HuH-7.5 (cell line): ENCODE data around the gene ATAD3B.
"Not testable (repeated sequence)": the region's sequence is repeated elsewhere in the genome, so short reads cannot be mapped to it uniquely, and the experiment has no call there.

ENCODE experiments used
- DNase-seq: peaks from one replicate; pipeline ENCODE4 v3.0.0; 2011; ENCODE audit warnings: low spot score

The ATAD3B gene

GRCh38 chr1:1513675-1514074, 42.1 kb downstream of the ATAD3B start:
- DNase-seq: not testable (repeated sequence)

- DNase-seq: not testable (repeated sequence)
Observed at GRCh38 chr1:1514376-1514775, 42.8 kb downstream of the ATAD3B start.

DNA sequence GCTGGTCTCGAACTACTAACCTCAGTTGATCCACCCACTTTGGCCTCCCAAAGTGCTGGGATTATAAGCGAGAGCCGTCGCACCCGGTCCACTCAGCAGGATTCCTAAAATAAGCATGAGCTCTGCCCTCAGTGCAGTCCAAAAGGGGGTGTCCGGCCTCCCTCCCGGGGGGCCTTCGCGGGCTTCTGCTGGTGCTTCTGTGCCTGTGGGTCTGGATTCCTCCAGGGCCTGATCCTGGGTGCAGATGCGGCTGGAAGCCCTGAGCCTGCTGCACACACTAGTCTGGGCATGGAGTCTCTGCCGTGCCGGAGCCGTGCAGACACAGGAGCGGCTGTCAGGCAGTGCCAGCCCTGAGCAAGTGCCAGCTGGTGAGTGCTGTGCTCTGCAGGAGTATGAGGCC, 45.4 kb downstream of the ATAD3B start:
- DNase-seq: not testable (repeated sequence)

DNA sequence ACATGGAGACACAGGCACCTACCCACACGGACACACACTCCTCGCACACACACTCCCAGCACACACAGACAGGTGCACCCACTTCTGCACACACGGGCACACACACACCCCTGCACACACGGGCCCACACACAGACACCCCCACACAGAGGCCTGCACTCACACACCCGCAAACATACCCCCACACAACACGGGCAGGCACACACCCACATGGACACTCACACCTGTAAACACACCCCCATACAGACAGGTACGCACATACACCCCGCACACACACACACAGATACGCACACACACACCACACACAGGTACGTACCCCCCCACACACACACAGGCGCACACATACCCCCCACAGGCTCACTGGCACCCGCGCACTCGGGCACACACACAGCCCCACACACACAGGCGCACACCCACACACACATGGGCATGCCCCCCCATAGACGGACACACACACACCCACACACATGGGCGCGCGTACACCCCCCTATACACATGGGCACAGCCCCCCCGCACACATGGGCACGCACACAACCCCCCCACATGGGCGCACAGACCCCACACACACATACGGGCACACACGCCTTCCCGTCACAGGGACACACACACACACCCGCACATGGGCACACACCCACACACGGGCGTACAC, 46.5 kb downstream of the ATAD3B start:
- DNase-seq: no peak

GRCh38 chr1:1518621-1519007, 47.0 kb downstream of the ATAD3B start:
- not testable (repeated sequence) for DNase-seq

GRCh38 chr1:1519805-1520505, 48.4 kb downstream of the ATAD3B start:
- not testable (repeated sequence) for DNase-seq

DNA sequence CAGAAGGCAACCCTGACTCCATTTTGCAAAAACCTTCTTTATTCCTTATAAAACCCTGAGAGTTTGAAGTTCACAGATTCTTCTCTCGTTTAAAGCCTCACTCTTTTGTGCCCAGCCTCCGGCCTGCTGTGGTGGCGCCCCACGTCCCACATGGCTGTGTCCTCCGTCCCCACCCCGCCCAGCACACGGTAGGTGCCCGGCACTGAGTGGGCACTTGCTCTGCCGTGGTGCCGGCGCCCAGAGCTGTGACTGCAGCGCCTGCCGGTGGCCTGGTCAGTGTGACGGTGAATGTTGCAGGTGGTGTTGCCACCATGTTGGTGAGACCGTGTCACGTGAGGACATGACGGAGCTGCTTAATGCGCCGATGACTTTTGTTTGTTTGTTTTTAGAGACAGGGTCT, 49.8 kb downstream of the ATAD3B start:
- no peak for DNase-seq

DNA sequence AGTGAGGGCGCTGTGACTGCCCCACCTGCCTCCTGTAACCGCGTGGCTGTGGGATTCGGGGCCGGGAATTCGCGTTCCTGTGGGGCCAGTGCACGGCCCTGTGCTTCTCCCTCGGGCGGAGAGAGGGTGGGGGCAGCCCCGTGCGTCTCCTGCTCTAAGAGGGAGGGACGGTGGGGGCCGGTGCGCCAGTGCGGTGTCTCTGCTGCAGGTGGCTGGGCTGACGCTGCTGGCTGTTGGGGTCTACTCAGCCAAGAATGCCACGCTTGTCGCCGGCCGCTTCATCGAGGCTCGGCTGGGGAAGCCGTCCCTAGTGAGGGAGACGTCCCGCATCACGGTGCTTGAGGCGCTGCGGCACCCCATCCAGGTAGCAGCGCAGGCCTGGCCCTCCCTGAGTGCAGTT, 51.0 kb downstream of the ATAD3B start:
- not testable (repeated sequence) for DNase-seq

GRCh38 chr1:1523226-1523625, 51.7 kb downstream of the ATAD3B start:
- not testable (repeated sequence) for DNase-seq

- not testable (repeated sequence) for DNase-seq
Observed at GRCh38 chr1:1523651-1524050, 52.1 kb downstream of the ATAD3B start.

DNA sequence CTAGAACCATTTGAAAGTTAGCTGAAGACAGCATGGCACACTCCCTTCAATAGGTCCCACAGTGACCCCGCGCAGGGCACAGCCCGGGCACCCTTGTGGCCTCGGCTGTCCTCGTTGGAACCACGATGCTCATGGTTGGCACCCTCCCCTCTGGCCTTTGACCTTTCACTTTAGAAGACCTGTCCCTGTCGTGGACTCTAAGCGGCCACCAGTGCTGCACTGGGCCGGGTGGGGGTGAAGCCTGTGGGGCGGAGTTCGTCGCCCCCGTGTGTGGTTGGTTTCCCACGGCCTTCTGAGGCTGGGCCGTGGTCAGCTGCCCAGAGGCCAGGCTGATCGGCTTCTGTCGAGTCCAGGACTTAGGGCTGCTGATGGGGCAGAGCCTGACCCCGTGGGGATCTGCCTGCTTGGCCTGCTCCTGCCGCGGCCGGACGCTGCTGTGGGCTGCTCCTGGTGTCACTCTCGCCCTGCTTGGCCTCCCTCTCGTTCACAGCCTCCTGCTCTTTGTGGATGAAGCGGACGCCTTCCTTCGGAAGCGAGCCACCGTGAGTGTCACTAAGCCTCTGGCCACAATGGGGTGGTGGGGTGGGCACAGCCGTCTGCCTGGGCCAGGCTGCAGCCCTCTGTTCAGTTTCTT, 53.3 kb downstream of the ATAD3B start:
- not testable (repeated sequence) for DNase-seq

DNA sequence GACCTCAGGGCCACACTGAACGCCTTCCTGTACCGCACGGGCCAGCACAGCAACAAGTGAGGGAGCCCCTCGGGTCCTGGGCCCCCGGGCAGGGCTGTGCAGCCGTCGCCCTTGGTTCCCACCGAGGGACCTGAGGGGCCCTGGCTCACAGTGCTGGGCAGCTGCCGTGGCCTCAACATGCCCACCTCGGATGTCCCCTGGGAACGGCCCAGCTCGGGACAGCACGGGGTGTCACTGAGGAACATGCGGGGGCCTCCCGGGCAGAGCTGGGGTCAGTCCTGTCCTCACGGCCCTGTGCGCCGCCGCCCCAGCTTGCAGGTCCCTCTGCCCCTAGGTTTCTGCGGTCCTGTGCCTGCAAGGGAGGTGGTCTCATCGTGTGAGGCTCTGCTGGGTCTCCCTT, 54.9 kb downstream of the ATAD3B start:
- DNase-seq: not testable (repeated sequence)

DNA sequence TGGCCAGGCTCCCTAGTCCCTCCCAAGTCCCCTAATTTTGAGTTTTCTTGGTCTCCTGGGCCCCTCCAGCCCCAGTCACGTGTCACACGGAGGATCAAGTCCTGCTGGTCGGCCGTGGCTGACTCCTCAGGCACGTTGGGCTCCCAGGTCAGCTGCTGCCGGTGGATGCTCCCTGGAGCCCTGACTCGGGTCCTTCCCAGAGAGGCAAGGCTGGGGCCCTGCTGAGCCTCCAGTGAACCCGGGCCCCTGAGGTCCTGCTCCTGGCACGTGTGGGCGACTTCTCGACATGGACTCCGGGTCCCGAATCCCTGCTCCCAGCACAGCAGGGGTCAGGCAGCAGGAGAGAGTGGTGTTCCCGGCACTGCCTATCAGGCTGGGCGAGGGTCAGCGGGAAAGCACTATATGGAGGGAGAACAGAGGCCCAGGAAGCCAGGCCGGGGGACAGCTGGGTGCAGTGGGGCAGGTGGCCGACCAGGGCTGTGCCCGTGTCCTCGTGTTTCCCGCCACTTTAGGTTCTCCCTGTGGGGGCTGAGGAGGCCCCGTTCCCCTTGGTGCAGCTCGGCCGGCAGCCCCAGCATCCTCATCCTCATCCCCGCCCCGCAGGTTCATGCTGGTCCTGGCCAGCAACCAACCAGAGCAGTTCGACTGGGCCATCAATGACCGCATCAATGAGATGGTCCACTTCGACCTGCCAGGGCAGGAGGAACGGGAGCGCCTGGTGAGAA, 55.7 kb downstream of the ATAD3B start:
- no peak for DNase-seq

- DNase-seq: no peak
Observed at GRCh38 chr1:1528301-1529267, 57.0 kb downstream of the ATAD3B start.

DNA sequence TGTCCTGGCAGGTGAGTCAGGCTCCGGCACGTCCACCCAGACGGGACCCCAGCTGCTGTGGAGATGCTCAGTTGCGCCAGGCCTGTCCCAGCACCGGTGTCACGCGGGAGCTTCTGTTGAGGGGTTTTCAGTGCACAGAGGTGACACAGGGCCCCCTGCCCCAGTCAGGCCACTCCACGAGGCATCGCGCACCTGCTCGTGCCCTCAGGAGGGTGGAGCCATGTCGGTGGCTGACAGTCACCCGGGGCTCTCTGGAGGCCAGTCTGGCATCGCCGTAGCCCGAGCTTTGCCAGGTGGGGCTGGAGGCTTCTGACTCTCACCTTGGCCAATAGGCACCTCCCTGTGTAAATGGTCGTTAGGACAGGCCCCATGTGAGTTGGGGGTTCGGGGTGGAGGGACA, 57.8 kb downstream of the ATAD3B start:
- no peak for DNase-seq

DNA sequence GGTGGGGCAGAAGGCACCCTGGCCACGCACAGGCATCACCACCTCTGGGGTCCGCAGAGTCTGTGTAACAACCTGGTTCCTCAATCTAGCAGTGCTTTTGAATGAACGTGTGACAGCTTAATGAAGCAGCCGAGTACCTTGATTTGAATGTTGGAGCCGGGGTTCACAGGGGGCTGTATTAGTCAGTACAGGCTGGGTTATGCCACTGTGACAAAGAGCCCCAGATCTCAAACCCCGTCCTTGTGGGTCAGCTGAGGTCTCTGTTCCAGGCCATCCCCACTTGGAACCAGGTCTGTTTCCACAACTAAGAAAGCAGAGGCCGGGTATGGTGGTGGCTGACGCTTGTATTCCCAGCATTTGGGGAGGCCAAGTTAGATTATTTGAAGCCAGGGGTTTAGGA, 58.4 kb downstream of the ATAD3B start:
- no peak for DNase-seq

GRCh38 chr1:1531947-1532346, 60.4 kb downstream of the ATAD3B start:
- DNase-seq: no peak

GRCh38 chr1:1533176-1533893, 61.8 kb downstream of the ATAD3B start:
- not testable (repeated sequence) for DNase-seq

DNA sequence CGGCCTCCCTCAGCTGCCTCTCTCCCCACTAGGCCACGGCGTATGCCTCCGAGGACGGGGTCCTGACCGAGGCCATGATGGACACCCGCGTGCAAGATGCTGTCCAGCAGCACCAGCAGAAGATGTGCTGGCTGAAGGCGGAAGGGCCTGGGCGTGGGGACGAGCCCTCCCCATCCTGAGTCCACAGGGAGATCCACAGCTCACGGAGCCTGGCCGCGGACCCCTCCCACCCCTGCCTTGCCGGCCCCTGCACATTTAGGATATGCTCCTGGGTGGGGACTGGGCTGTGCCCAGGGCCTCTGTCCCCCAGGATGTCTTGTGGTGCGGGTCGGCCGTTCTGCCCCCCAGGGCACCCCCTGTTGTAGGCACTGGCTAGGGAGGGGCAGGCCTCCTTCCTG, 62.3 kb downstream of the ATAD3B start:
- not testable (repeated sequence) for DNase-seq

DNA sequence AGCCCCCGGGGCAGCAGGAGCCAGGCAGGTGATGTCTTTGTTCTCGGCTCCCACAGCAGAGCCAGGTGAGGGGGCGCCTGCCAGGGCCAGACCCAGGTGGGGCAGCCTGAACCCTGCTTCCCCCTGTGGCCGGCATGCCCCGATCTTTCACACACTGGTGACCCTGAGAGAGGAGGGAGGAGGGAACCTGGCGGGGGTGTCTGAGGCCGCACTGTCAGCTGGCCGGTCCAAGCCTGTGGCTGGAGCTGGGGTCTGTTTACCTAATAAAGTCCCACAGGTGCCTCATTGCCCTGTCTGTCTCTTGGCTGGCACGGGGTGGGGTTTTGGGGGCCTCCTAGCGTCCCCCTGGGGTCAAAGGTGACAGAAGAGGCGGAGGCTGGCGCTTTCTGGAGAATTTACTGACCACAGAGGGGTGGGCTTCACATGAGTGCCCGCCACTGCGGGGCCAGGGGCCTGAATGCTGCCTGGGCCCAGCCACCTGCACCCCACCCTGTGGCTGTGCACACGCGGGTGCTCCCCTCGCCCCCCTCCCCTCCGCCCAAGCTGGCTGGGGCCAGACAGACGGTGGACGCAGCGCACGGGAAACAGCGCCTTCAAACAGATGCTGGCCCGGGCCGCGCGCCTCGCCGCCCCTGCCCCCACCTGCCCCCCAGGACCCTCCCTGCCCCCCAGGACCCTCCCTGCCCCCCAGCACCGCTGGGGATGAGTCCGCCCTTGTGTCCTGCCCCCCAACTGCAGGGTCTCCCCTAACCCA, 63.0 kb downstream of the ATAD3B start:
- no peak for DNase-seq
